Inferior parietal cortex (tissue), 1 donor: ENCODE measurements around the gene MLLT3.

Source experiments
- DNase-seq: peaks from one replicate; pipeline ENCODE4 v3.0.0-alpha.2; 2016; ENCODE audit errors: extremely low spot score

MLLT3 gene

DNA sequence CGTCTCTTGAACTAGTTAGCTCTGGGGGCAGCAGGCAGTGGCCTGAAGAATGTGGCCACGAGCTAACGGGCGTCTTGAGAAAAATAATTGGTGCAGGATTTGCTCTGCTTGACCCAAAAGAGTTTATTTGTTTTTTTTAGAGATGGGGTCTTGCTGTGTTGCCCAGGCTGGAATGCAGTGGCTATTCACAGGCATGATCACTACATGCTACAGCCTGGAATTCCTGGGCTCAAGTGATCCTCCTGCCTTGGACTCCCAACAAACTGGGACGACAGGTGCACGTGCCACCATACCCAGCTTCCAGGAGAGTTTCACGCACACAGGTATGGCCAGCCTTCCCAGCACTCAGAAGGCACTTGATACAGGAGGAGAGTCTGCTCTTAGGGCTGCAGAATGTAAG, 203.8 kb downstream of the MLLT3 start:
- DNase-seq = no peak

DNA sequence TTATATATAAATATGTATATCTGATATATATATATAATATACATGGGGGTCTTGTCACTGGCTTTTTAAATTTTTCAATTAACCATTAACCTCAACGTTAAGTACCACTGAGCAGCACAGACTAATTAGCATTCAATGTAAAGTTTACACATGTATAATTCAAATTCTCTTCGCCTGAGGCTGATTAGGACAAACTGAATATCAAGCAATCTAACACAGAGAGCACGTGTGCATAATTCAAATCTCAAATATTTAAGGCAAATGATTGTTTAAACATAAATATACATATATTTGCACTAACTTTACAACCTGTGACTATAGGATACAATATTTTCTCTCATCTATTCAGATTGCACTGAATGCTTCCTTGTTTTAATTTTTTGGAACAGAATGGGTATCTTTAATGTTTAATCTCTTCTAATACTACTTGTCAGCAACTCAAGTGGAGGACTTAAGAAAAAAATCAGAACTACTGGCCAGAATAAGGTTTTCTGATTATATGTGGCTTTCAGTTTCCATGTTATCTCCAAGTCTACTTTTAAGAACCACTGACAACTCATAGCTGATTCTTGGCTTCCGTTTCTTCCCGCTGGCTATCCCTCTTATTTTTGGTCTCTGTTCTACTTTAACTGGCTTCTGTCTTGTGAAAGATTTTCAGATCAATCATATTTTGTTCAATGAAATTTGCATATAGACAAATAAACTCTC, 204.8 kb downstream of the MLLT3 start:
- DNase-seq = no peak

DNA sequence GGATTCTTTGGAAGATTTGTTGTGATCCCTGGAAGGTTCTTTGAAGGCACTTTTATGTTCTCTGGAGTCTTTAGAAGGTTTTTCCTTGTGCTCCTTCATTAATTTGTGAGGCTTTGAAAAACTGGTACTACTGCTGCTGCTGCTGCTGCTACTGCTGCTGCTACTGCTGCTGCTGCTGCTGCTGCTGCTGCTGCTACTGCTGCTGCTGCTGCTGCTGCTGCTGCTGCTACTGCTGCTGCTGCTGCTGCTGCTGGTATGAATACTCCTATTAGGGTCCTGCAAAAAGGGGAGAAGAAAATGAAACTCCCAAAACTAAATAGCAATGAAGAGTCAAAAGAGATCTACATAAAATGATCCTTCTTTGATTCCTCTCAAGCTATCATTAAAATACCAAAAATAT, 208.1 kb downstream of the MLLT3 start:
- DNase-seq = no peak

GRCh38 chr9:20409321-20410092, 212.8 kb downstream of the MLLT3 start:
- DNase-seq = no peak

DNA sequence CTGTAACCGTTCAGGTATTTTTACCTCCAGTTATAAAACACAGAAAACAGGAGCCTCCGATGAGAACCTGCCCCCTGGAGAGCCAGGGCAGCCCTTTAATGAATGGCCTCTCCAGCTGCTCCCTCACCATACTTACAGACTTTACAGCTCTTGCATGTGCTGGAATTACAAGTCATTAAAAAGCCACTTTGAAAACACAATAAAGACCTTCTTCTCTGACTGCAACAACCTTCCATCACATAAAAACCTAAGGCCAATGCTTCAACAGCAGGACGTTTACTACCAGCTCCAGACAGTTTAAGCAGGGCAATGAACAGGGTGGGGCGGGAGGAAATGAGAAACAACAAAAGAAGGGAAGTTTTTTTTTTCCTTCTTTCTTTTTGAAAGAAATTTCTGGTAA, 213.8 kb downstream of the MLLT3 start:
- no peak for DNase-seq

- no peak for DNase-seq
Observed at GRCh38 chr9:20407013-20407412, 215.3 kb downstream of the MLLT3 start.

GRCh38 chr9:20406344-20406743, 216.0 kb downstream of the MLLT3 start:
- no peak for DNase-seq

GRCh38 chr9:20405616-20406015, 216.7 kb downstream of the MLLT3 start:
- DNase-seq = no peak

DNA sequence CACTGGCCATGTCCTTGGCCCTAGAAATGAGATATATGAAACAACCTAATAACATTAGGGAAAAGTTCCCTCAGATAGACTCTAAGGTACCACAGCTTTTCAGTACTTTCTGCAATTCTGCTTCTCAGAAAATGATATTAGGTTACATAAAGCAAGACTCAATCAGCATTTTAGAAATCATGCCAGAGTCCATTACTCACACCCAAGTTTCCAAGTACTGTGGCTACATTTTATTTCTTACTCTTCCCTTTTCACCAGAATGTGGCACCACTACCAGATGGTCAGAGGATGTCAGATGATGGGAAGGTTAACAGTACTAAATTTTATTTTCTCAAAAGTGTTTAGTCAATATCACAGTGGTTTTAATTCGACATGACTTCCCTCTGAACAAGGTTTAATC, 217.2 kb downstream of the MLLT3 start:
- no peak for DNase-seq

DNA sequence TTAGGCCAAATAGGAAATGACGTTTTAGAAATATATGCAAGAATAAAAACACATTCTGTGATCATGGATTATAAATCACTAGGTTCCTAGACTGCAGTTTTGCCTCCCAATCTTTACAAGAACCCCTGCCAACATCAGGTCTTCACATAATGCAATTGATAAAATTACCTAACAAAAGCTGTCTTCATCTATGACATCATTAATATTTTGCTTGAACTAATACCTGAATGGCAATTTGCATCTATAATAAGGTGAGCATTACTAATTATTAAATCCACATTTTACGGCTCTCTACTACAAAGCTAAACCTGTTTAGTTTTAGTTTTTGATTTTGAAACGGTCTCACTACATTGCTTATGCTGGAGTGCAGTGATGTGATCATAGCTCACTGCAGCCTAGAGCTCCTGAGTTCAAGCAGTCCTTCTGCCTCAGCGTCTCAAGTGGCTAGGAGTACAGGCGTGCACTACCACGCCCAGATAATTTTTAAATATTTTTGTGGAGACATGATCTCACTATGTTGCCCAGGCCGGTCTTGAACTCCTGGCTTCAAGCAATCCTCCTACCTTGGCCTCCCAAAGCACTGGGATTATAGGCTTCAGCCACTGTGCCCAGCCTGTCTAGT, 218.0 kb downstream of the MLLT3 start:
- DNase-seq = no peak

DNA sequence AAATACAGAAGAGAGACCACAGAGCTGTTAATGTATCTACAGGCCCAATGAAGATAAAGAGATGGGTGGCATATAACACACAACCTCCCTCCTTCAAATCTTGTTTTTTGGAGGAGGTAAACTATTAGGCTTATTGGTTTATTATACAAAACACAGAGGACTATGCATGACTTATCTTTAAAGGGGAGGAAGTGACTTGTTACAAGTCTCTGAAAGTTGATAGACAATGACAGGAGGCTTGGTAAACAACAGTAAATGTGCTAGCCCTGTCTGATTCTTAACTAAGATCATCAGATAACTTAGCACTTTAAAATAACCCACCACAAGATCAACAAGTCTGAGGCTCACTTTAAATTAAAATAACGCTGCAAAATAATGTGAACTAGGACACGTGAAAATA, 219.0 kb downstream of the MLLT3 start:
- DNase-seq = no peak

DNA sequence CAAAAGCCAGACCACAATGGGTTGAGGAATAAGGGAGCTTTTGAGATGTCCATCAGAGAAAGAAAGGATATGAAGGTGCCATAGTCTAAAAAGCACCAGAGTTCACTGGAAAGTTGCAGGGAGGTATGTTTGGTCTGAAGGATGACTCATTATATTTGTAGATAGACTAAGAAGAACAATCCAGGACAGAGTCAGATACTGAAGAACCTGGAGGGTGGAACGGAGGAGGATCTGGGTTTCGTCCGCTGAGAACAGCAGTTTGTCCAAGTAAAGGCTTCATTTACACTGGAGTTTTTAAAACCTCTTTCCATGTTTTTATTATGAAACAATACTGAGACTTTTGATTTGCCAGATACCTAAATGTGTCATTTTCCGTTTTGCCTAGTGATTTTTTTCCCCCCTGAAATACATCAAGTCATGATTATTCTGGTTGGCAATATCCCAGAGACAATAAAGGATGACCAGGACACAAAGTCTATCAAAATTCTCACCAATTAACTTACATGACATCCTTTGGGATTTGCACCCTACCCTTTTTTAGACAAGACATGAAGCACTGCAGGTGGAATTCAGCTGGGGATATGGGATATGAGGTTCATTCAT, 219.9 kb downstream of the MLLT3 start:
- no peak for DNase-seq

DNA sequence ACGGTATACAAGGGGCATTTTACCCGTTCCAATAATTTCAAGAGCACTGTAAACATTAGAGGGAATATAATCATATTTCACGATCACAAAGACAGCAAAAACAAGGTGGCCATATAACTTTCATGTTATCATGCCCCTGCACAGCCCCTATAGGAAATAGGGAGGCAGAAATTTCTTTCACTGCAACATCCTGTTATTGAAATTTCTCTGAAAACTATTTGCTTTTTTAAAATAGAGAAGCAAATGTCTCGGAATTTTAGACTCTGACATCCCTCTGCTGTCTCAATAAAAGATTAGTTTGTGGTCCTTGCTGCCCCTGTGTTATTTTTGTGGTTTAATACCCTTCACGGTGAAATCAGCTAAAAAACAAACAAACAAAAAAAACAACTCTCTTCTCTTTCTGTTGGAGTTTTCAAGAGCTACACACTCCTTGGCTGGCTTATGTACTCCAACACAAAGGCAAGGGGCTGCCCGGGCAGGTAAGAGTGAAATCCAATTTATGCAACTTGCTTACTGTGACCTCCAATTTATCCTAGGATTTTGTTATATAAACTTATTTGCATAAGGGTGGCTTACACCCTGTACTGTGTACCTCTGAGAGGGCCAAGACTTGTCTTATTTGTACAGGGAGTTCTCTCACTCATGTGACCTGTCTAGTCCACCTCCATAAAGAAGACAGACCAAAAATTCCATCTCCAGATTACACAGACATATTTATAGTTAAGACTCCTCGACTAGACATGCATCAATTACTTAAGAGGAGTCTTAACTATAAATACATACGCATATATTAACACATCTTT, 223.6 kb downstream of the MLLT3 start:
- no peak for DNase-seq

GRCh38 chr9:20397348-20397747, 225.0 kb downstream of the MLLT3 start:
- no peak for DNase-seq

DNA sequence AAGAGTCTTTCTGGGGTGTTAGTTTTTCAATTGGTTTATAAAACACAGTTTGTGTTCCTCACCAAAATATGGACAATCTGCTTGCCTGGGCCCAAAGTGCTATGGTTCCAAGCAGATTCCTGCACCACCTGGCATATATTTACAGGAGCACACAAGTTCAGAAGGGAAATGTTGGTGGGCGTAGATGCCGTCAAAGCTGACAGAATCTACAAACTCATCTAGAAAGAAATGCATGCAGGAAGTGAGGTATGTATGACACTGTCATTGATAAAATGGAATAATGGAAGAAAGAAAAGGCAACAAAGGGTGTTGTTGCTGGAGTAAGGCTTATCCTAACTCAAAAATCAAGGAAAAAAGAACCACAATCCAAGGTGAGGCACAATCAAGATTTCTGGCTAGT, 225.8 kb downstream of the MLLT3 start:
- no peak for DNase-seq

- no peak for DNase-seq
Observed at GRCh38 chr9:20395651-20396050, 226.6 kb downstream of the MLLT3 start.

DNA sequence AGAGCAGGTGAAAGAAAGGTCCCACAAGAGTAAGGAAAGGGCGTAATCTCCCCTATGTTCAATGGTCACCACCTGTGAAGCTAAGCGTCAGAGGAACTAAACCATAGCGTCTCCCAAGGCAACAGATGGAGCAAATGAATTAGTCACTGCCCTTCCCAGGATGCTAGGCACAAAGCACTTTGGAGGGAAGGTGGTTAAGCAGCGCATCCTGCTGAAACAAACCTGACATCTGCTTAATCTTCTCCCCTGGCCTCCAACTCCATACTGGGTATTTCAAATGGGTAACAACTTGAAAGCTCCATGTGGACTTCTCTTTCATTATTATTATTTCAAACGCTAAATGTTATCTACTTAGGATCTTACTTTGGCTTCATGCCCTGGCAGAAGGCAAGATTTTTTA, 227.3 kb downstream of the MLLT3 start:
- DNase-seq = no peak

GRCh38 chr9:20391208-20391607, 231.1 kb downstream of the MLLT3 start:
- DNase-seq = no peak

DNA sequence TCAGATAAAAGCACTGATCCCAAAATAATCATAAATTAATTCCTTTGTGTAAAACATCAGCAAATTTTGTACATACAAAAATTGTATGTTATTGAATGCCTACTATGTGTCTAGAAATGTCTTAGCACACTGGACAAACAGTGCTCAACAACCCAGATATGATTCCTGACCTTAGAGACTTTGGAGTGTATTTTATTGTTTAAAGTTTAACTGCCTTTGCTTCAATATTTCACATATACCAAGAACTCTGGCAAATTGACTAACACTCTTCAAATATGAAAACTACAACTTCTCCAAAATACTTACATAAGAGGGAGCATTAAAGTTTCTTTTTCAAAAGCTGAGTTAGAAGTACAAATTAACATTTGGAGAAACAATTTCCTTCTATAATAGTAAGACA, 231.9 kb downstream of the MLLT3 start:
- DNase-seq = no peak

DNA sequence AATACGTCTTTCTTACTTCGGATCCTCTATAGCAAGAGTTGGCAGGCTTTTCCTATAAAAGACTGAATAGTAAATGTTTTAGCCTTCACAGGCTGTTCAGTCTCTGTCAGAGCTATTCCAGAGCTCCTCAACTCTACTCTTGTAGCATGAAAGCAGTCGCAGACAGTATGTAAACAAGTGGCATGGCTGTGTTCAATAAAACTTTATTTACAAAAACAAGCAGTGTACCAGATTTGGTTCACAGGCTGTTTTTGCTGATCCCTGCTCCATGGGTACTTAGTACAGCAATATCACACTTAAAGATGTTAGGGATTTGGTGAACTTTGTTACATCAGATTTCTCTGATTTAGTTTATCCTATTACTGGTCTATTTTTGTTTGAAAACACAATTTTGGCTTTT, 235.2 kb downstream of the MLLT3 start:
- no peak for DNase-seq

DNA sequence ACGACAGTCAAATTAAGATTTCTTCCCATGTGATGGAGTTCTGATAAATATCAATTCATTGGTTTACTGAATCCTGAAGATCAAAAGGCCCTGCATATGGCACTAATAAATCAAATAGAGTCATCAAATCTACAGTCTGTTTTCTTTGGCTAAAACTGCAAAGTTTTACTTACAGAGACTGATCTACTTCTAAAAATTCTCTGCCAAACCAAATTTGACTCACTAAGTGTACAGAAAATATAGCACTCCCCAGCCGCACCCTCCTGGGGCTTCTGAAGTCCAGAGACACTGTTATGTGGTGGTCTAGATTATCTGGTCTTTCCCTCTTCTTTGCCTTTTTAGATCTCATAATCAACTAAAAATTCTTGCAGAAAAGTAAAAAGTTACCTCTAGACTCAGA, 237.7 kb downstream of the MLLT3 start:
- DNase-seq = no peak
